HG03460 (cell line): ENCODE measurements around the gene SPOCK3.
"Not testable (repeated sequence)": the region's sequence is repeated elsewhere in the genome, so short reads cannot be mapped to it uniquely, and the experiment has no call there.

Experiments used
- ATAC-seq: cut with Tn5 transposase; IDR thresholded peaks from one replicate; pipeline ENCODE4 v1.9.1; 2021; ENCODE audit not compliant: unreplicated experiment

The SPOCK3 gene

DNA sequence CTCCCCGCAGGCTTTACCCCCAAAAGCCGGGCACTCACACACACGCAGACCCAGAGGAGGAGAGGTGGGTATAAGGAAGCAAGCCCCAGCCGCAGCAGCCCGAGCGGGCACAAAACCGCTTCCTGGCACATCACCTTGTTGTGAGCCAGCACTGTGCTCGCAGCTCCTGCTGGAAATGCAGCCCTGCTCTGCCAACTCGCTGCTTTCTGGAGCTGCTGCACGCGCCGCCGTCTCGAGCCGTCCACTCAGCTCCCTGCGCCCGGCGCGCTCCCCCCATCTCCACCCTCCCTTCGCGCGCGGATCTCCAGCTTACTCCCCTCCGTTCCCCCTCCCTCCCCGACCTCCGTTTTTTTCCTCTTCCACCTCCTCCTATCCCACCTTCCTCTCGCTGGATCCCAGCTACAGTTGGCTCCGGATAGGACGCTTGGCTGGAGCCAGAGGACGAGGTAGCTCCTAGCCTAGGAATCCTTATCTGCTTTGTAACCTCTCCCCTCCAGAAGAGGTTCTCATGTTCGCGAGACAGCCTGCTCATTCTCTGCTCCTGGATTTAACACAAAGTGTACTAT, at the start of gene SPOCK3:
TSS of gene SPOCK3 (minus strand) at position 179 of the 566 bp plus-strand sequence.
- ATAC-seq = no peak

DNA sequence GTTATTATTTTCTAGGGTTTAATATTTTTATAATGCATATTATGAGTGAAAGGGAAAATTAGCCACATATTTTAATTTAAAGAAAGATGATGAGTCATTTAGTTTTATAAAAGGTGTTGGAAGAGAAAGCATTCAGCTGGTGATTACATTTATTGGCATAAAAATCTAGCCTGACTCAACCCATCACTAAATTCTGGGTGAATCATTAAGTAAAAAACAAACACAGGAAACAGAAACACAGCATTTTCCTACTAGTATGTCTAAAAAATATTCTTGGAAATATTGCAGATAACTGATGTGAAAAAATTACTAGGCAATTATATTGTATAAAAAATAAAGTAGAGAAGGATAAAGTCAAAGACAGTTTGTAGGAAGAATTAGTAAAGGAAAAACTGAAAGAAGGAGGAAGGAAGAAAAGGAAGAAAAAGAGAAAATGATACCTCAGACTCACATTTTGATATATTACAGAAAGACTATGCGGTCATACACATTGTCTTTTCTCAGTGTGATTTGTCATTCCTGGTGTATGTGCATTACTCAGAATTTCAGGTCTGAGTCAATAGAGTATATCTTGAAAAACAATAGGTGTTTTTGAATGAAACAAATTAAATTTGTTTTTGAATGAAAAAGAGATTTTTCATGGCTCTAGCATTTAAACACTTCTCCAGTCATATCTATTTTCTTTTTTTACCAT, 48.0 kb upstream of the SPOCK3 start:
- no peak for ATAC-seq

DNA sequence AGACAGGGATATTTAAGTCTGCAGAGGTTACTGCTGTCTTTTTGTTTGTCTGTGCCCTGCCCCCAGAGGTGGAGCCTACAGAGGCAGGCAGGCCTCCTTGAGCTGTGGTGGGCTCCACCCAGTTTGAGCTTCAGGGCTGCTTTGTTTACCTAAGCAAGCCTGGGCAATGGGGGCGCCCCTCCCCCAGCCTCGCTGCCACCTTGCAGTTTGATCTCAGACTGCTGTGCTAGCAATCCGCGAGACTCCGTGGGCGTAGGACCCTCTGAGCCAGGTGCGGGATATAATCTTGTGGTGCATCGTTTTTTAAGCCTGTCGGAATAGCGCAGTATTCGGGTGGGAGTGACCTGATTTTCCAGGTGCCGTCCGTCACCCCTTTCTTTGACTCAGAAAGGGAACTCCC, 47.3 kb upstream of the SPOCK3 start:
- ATAC-seq = not testable (repeated sequence)

DNA sequence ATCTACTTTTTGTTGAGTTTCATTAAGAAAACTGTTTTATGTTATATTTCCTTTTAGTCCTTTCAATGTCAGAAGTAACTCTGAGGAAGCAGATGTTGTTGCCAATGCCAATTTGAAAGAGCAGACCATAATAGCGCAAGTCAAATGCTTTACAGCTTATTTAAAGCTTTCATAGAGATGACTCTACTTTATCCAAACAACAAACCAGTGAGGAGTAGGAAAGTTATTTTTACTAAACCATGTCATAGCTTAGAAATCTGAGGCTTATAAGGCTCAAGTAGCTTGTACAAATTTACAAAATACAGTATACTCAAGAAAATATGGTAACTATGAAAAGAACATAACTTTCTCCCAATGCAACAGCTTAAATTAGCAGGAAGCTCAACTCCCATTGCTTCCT, 40.1 kb upstream of the SPOCK3 start:
- no peak for ATAC-seq

DNA sequence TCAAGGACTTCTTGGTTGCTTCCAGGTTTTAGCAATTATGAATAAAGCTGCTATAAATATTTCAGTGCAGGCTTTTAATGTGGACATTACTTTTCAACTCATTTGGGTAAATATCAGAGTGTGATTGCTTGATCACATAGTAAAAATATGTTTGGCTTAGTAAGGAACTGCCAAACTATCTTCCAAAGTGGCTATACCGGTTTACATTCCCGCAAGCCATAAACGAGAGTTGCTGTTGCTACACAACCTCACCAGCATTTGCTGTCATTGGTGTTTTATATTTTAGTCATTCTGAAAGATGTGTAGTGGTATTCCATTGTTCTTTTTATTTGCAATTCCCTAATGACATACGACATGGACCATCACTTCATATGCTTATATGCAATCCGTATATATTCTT, 30.9 kb upstream of the SPOCK3 start:
- no peak for ATAC-seq

DNA sequence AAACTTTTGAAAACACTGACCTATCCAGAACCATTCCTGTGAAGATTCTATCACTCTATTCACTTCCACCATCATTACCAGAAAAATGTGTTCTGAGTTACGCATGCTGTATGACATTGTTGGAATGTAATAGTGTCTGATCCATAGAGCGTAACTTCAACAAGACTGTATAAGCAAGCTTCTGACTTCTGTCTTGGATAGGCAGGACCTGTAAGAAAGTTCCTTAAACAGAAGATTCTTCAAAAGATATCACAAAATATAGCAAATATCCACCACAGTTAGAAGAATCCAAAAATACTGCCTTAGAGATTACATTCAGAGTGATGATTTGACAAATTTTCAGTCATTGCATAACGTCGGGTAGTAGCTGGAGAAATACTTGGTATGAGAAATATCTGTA, 14.0 kb upstream of the SPOCK3 start:
- ATAC-seq = no peak

DNA sequence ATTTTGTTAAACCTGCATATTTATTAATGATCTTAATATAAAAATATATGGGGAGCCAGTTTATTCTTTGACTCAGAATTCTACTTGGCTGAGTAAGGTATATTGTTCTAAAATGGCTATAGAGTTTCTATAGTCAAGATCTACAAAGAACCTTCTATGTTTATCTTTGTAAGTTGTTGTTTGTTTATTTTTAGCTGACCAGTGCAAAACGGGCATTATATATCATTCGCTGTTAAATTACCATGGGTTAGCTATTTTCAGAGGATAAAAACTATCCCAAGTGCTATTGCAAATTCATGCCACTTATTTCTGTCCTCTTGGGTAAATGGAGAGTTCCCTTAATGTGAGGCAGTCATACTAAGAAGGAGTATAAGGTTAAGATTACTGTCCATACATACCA, 5.3 kb upstream of the SPOCK3 start:
- no peak for ATAC-seq

DNA sequence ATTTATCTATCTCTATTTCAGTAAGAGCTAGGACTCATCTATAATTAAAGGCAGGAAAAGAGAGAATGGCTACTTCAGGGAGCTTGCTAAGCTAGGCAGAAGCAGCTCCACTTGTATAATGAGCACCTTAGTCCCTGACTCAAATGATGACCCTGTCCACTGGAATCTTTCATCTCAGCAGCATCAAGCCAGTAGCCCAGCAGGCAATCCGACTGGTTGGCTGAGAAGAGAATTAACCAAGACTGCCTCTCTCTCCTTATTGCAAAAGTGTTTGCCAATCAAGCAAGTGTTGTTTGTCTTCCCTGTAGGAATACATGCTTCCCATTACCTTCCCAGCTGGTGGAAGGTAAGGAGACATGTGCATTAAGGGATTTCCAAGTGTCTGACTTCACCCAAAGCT, 3.9 kb upstream of the SPOCK3 start:
- ATAC-seq = no peak

DNA sequence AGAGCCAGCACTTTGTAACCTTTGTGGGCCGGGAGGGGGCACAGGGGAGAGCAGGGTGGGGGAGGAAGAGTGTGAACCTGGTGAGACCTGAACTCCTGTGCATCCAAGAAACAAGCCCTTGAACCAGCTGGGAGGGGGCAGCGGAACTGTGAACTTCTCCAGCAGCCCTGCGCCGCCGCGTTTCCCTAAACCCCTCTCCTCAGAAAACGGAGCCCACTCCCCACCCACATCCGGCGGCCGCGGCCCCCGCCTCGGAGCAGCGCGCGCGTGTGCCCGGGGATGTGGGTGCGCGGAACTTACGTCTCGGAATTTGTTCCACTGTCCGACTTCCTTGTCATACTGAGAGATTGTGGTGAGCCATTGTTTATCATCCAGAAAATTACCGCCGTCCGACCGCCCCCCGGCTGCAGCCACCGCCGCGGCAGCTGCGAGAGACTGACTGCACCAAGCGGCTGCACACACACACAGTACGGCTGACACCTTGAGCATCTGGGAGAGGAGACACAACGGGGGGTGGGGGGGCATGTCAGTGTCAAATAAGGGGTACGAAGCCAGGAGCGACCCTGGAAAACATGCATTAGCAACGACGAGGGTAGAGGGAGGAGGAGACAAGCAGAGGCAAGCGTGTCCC, 494 bp downstream of the SPOCK3 start:
- ATAC-seq = no peak

DNA sequence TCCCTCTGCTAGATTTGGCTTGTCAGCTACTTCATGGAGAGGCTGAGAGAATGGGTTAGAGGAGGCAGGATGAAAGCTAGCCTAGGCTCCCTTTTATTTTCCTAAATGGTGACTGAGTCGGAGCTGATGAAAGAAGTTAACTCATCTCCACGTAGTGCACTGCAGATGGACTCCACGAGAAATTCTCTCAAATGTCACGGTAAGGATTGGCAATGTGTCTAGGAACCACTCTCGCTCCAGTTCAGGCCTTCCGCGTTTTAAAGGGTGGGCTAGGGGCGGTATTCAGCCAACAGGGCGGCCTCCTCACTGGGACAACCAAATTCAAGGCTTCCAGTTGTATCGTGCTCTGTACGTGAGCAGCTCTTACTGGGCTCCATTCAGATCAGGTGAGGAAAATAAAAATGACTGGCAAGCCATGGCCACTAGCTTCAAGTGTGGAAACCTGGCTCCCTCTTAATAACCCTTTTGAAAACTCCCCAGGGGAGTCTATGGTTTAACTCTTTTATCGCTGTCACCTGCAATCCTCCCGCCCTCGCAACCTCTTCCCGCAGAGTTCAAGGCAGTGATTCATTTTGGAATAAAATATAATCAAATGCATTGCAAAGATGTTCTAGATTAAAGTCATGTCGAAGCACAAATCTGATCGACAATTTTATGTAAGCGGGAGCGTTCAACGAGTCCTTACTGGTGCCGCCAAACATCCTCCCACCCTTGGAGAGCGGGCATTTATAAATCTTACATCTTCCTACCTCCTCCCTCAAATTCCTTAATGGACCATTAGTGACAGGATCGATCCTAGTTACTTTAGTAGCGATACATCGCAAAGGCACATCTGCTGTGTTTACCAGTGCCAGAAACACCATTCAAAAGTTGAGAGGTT, 1.2 kb downstream of the SPOCK3 start:
- ATAC-seq = no peak

DNA sequence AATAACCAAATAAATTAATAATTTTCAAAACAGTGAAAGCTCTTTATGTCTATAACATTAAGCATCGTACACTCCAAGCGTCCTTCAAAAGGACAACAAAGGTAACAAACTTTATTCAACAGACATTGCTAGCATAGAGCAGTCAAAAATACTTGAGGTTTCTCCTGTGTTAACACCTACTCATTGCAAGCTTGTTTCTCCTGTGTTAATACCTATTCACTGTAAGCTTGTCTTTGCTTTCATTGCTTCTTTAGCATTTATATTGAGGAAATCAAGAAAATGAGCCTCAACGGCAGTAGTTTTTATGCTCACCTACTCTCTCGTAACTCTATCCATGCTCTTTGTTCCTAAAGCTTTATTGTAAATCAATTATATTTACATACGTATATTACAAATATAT, 3.5 kb downstream of the SPOCK3 start:
- ATAC-seq = no peak

DNA sequence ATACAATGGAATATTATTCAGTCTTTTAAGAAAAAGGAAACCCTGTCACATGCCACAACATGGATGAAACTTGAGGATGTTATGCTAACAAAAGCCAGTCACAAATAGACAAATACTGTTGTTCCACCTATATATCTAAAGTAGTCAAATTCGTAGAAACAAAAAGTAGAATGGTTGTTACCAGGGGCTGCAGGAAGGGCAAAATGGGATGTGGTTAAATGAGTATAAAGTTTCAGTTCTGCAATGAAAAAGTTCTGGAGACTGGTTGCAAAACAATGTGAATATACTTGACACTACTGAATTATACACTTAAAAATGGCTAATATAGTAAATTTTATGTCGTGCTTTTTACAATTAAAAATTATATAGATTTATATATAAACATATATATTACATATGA, 12.2 kb downstream of the SPOCK3 start:
- peak; percentile 88 for ATAC-seq

DNA sequence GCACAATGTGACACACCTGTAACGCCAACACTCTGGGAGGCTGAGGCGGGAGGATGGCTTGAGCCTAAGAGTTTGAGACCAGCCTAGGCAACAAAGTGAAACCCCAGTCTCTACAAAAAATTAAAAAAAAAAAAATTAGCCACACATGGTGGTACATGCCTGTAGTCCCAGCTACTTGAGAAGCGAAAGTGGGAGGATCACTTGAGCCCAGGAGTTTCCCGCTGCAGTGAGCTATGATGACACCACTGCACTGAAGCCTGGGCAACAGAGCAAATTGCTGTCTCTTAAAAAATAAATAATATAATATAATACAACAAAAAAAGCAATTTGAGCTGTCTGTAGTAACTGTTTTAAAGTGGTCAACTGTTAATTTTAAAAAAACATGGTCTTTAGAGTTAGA, 13.2 kb downstream of the SPOCK3 start:
- ATAC-seq = no peak

DNA sequence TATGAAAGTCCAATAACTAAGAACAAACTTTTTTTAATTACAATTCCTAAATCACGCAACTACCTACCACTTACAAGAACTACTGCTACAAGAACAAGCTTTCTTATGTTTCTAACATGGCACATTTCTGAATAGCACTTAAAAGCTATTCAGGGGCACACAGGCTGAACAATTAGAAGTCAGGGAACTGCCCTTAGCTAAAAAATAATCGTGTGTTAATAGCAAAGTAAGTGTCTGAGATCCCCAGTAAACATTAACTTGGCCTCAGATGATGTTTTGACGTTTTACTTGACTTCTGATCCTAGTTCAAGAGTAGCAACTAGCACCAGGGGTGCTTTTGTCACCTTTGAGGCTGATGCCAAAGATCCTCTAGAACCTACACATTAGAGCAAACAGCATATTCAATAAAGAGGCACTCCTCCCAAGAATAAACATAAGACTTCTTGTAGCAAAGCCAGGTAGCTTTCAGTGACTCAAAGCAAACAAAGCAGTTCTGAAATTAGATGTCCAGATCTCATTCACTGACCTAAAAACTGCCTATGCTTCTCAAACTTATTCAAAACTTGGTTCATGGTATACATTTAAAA, 16.2 kb downstream of the SPOCK3 start:
- no peak for ATAC-seq

DNA sequence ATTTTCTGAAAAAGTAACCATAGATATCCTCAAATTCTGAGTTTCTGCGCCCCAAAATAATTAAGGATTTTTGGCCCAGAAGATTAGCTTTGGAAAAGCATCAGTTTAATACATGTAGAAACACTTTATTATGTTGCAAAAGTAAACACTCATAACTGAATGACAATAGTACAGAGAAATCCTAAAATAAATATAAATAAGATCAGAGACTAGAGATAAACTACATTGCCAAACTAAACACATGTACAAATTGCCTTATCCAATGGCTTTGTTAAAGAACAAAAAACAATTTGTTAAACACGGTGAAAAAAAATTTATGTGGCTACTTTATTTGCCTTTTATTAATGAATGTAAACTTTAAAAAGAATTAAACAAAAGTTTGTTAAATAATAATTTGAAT, 17.5 kb downstream of the SPOCK3 start:
- ATAC-seq = no peak

DNA sequence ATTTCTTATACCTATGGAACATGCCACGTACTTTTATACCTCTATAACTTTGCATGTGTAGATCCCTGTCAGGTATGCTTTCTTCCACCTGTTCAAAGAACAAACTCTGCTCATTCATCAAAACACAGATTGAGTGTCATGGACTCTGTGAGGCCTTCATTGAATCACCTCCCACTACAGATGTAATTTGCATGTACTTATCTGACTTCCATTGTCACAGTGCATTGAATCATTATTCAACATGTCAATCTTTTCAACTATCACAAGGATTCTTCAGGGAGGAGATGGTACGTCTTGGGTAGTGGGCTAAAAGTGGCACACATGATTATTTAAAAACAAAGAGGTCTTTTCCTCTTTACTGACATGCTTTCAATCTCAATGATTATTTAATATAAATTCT, 24.1 kb downstream of the SPOCK3 start:
- no peak for ATAC-seq

DNA sequence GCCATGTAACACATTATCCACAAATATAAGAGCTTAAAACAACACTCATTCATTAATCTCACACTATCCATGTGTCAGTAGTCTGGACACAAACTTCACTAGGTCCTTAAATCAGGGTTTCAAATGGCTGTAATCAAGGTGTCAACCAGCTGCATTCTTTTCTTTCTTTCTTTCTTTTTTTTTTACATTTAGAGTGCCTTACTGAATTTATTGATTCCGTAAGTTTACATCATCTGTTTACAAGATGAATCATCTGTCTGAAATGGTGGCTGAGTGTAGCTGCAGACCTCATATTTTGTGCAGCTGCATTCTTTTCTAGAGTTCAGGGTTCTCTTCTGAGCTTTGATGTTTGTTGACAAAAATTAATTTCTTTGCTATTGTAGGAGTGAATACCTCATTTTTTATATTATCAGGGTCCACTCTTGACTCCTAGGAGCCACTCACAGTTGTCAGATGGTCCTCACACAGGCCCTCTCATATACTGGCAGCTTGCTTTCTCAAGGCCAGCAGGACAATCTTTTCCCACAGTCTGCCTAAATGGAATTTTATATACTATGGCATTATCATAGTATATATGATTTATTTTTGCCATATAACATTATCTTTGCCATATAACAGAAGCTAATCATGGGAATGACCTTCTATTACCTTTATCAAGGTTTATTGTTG, 37.8 kb downstream of the SPOCK3 start:
- ATAC-seq = no peak

DNA sequence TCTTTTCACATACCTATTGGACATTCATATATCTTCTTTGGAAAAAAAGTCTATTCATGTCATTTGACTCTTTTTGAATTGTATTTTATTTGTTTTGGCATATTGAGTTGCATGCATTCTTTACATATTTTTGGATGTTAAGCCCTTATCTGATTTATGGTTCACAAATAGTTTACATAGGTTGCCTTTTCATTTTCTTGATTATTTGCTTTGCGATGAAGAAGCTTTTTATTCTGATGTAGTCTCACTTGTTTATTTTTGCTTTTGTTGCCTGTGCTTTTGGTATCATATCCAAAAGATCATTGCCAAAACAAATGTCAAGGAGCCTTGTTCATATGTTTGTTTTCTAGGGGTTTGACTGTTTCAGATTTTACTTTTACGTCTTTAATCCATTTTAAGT, 43.9 kb downstream of the SPOCK3 start:
- no peak for ATAC-seq

DNA sequence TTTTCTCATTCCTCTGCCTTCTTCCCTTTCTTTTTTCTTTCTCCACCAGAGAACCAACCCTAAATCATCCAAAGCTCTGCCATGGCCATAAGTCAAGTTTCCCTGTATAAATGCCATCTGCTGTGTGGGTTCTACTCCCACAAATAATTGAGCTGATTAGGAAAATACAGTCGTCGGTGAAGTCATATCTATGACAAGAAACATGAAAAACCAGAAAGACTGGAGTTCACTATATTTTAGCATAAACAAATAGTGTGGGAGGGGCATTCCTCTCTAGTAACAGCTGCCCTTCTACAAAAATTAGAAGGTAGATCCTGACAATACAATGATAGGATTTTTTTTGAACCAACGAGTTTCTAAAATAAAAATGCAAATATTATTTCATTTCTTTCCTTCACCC, 48.8 kb downstream of the SPOCK3 start:
- ATAC-seq = no peak

DNA sequence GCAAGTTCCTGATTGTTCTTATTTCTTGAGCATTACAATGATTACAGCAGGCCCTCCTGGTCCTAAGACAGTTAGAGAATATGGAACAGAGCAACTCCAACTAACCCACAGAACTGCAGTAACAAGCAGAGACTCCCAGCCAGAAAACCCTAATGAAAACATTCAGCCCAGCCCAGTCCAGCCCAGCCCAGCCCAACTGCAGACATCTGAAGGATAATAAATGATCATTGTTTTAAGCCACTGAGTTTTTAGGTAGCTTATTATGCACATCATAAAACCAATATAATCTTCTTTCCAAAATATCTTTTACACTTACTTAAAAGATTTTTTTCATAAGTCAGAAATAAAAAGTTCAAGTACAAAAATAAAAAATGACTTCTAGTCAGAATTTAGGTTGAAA, 51.3 kb downstream of the SPOCK3 start:
- no peak for ATAC-seq

DNA sequence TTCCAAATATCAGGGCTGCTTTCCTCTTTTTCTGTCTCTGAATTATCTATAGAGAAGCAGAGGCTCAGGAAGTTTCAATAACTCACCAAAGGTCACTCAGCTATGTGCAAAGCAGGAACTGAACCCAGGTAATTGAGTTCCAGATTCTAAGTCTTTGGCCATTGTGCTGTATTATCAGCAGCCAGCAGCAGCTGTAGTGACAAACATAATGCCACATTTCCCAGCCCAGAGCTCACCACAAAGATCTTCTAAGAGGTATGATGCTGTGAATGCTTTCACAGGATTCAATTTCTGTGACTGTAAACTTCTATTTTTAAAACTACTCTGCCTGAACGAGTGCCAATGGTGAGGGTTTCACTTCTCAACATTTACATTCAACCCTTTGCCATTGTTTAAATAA, 56.4 kb downstream of the SPOCK3 start:
- ATAC-seq = no peak
